ENCODE data around the gene KRT5. TPM values are rescaled to one million over a fixed set of nuclear protein-coding genes. Genes with fewer than 3 reads are reported as not detected.

Gene KRT5
- total RNA-seq, 2 donors from 2014 or later, result not detected

- Histone ChIP-seq H3K4me1 (no peaks in the 10 kb centered on the region), H3K9me3 (no peaks in the 10 kb centered on the region), H3K9ac (ENCODE audit: low read depth in 2 of 2, low read length in 2 of 2) (no peak overlapping the region), H3K27ac (no peak overlapping the region), H3K36me3 (no peaks in the 10 kb centered on the region), H3K27me3 (no peaks in the 10 kb centered on the region), H3K4me3 (no peak overlapping the region)
- DNase-seq, result no peak
- intact Hi-C loops (cut with DNase I), result no loop called here
- TF ChIP-seq CTCF (IDR thresholded peaks at IDR 0.05), result no peak
Observed at GRCh38 chr12:52559979-52560378, 39.8 kb upstream of the KRT5 start.

- no peak for TF ChIP-seq CTCF (IDR thresholded peaks at IDR 0.05)
- Histone ChIP-seq H3K36me3 (no peaks in the 10 kb centered on the region), H3K9me3 (no peaks in the 10 kb centered on the region), H3K27ac (no peak overlapping the region), H3K4me3 (no peak overlapping the region), H3K4me1 (no peaks in the 10 kb centered on the region), H3K27me3 (no peaks in the 10 kb centered on the region), H3K9ac (ENCODE audit: low read depth in 2 of 2, low read length in 2 of 2) (no peak overlapping the region)
- intact Hi-C loops (cut with DNase I), result no loop called here
- no peak for DNase-seq
Observed at GRCh38 chr12:52558781-52559445, 38.7 kb upstream of the KRT5 start.

GRCh38 chr12:52557476-52557875, 37.3 kb upstream of the KRT5 start:
- Histone ChIP-seq H3K4me3 (no peak overlapping the region), H3K9me3 (no peaks in the 10 kb centered on the region), H3K9ac (ENCODE audit: low read depth in 2 of 2, low read length in 2 of 2) (no peak overlapping the region), H3K36me3 (no peaks in the 10 kb centered on the region), H3K4me1 (no peaks in the 10 kb centered on the region), H3K27ac (no peak overlapping the region), H3K27me3 (no peaks in the 10 kb centered on the region)
- intact Hi-C loops (cut with DNase I), result no loop called here
- TF ChIP-seq CTCF (IDR thresholded peaks at IDR 0.05), result no peak
- no peak for DNase-seq

- no peaks in the 10 kb centered on the region for H3K9me3 ChIP-seq
- H3K4me3 ChIP-seq, result no peak overlapping the region
- no peaks in the 10 kb centered on the region for H3K4me1 ChIP-seq
- H3K27ac ChIP-seq, result no peak overlapping the region
- H3K27me3 ChIP-seq, result no peaks in the 10 kb centered on the region
- intact Hi-C loops (cut with DNase I), result no loop called here
- H3K9ac ChIP-seq (ENCODE audit: low read depth in 2 of 2, low read length in 2 of 2), result no peak overlapping the region
- DNase-seq, result no peak
- TF ChIP-seq CTCF (IDR thresholded peaks at IDR 0.05), result no peak
- no peaks in the 10 kb centered on the region for H3K36me3 ChIP-seq
Observed at GRCh38 chr12:52555577-52555976, 35.4 kb upstream of the KRT5 start.

GRCh38 chr12:52552681-52553195, 32.5 kb upstream of the KRT5 start, which contains the start of gene KRT71:
Gene KRT71 (minus strand): TSS chr12:52553145. CDS start chr12:52553077, 68 bp downstream.
- Histone ChIP-seq H3K9me3 (no peaks in the 10 kb centered on the region), H3K4me1 (no peaks in the 10 kb centered on the region), H3K9ac (ENCODE audit: low read depth in 2 of 2, low read length in 2 of 2) (no peak within 1 kb of the TSS), H3K4me3 (no peak within 1 kb of the TSS), H3K36me3 (no peaks in the 10 kb centered on the region), H3K27me3 (no peaks in the 10 kb centered on the region), H3K27ac (no peak within 1 kb of the TSS)
- no peak for DNase-seq
- TF ChIP-seq CTCF (IDR thresholded peaks at IDR 0.05), result no peak
- intact Hi-C loops (cut with DNase I), result no loop called here
